ENCODE measurements around the gene EYA2. TPM values are rescaled to one million over a fixed set of nuclear protein-coding genes. Genes with fewer than 3 reads are reported as not detected.

EYA2 gene
- total RNA-seq, 1 experiment from 2014 or later: 0.74 TPM

DNA sequence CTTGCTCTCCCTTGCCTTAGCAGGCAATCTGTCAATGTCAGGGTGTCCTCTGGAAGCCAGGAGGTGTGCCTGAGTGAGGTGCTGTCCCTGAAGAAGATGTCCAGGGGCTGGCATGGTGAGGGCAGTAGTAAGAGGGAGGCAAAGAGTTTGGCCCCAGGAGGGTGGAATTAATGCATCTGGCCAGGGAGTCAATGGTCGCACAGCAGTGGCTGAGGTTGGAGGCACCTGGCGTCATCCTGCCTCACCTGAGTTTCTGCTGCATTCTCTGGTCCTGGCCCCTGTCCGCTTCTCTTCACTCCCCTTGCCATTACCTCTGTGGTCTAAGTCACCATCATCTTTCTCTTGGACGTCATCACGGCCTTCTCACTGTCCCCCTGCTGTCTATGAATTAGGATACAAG, 255.3 kb downstream of the EYA2 start:
- Histone ChIP-seq H3K56ac (ENCODE audit: insufficient read length, low read depth, low read length) (no peak overlapping the region), H3K14ac (ENCODE audit: insufficient read depth, low read length) (no peak overlapping the region), H4K91ac (ENCODE audit: insufficient read length, low read depth, low read length) (no peak overlapping the region), H3K27me3 (ENCODE audit: insufficient read depth, low read length) (no peaks in the 10 kb centered on the region), H3K23ac (ENCODE audit: insufficient read length, low read depth, low read length) (no peak overlapping the region), H3K23me2 (ENCODE audit: insufficient read length, low read depth, low read length, poor library complexity, severe bottlenecking) (no peaks in the 10 kb centered on the region), H3K18ac (ENCODE audit: insufficient read length, low read depth, low read length) (no peak overlapping the region), H3K79me1 (ENCODE audit: insufficient read depth, low read depth, low read length, poor library complexity, severe bottlenecking) (no peaks in the 10 kb centered on the region), H4K8ac (replicated peaks; ENCODE audit: insufficient read length, low read depth, low read length) (no peak overlapping the region), H3K79me2 (ENCODE audit: insufficient read depth, low read length) (no peaks in the 10 kb centered on the region), H3T11ph (ENCODE audit: low read length) (no peak overlapping the region), H3K4me1 (ENCODE audit: insufficient read depth, low read length) (no peaks in the 10 kb centered on the region), H2AK5ac (ENCODE audit: insufficient read length, low read length) (no peak overlapping the region), H4K20me1 (ENCODE audit: control insufficient read depth, insufficient read depth, insufficient read length) (no peaks in the 10 kb centered on the region), H3K4ac (ENCODE audit: low read depth, low read length) (no peak overlapping the region), H2BK120ac (ENCODE audit: low read depth, low read length, poor library complexity, severe bottlenecking) (no peak overlapping the region), H3K9ac (ENCODE audit: extremely low read depth, insufficient read length, low read length) (no peak overlapping the region), H3K27ac (ENCODE audit: insufficient read length, low read depth, low read length) (no peak overlapping the region), H2AFZ (ENCODE audit: low read length) (no peak overlapping the region), H4K5ac (ENCODE audit: insufficient read length, low read depth, low read length) (no peak overlapping the region), H3K4me2 (ENCODE audit: insufficient read depth, insufficient read length, low read length) (no peak overlapping the region), H2BK5ac (ENCODE audit: insufficient read length, low read length) (no peak overlapping the region), H2BK15ac (ENCODE audit: low read depth, low read length) (no peak overlapping the region), H3K9me3 (ENCODE audit: control insufficient read depth, low read depth, low read length) (no peaks in the 10 kb centered on the region), H2BK20ac (ENCODE audit: low read depth, low read length, poor library complexity, severe bottlenecking) (no peak overlapping the region), H2BK12ac (ENCODE audit: insufficient read length, low read depth, low read length) (no peak overlapping the region)
- DNase-seq: no peak
- H3K36me3 Mint-ChIP-seq (ENCODE audit: insufficient read depth in 1 of 3, low read depth in 3 of 3): no peaks in the 10 kb centered on the region; a peak in 1 of 7 replicates
- H3K9me3 Mint-ChIP-seq: no peaks in the 10 kb centered on the region; a peak in 1 of 5 replicates
- no peak overlapping the region for H3K27ac Mint-ChIP-seq
- TF ChIP-seq, protein P1, sequence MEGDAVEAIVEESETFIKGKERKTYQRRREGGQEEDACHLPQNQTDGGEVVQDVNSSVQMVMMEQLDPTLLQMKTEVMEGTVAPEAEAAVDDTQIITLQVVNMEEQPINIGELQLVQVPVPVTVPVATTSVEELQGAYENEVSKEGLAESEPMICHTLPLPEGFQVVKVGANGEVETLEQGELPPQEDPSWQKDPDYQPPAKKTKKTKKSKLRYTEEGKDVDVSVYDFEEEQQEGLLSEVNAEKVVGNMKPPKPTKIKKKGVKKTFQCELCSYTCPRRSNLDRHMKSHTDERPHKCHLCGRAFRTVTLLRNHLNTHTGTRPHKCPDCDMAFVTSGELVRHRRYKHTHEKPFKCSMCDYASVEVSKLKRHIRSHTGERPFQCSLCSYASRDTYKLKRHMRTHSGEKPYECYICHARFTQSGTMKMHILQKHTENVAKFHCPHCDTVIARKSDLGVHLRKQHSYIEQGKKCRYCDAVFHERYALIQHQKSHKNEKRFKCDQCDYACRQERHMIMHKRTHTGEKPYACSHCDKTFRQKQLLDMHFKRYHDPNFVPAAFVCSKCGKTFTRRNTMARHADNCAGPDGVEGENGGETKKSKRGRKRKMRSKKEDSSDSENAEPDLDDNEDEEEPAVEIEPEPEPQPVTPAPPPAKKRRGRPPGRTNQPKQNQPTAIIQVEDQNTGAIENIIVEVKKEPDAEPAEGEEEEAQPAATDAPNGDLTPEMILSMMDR (conservative IDR thresholded peaks at IDR 0.05): no peak
- H3K4me1 Mint-ChIP-seq: peaks cover 2 to 7% of the 10 kb centered on the region in 2 experiments
- H3K4me3 Mint-ChIP-seq: no peak overlapping the region
- peaks cover 14% of the 10 kb centered on the region for H3K27me3 Mint-ChIP-seq (ENCODE audit: low read depth)
- WGBS (ENCODE audit: extremely low coverage, insufficient read length, low lambda C conversion rate): no CpG with 5 or more reads among the region's 5 CpGs
